GM12892 (cell line): ENCODE results near the gene OR6Y1.

Experiments used
- POLR2A ChIP-seq: IDR thresholded peaks from 2 replicates; pipeline ENCODE4 v1.6.1; 2011; ENCODE audit warnings: low read depth, low read length, control low read depth
- POLR2AphosphoS5 ChIP-seq: IDR thresholded peaks from 2 replicates; pipeline ENCODE4 v1.6.1; 2011; ENCODE audit warnings: low read depth, low read length, control low read depth
- TAF1 ChIP-seq: IDR thresholded peaks from 2 replicates; pipeline ENCODE4 v1.6.1; 2011; ENCODE audit warnings: low read depth, mild to moderate bottlenecking, control low read depth, low read length, borderline replicate concordance

GRCh38 chr1:158537609-158538008 lies 16.6 kb downstream of the OR6Y1 start:
- TF ChIP-seq TAF1 (no peak), POLR2A (no peak), POLR2AphosphoS5 (no peak)
